Measurements from ENCODE around the gene ADAMTS14.

ADAMTS14 gene

GRCh38 chr10:70777063-70777875 is 105.0 kb downstream of the ADAMTS14 start:
- ATAC-seq = no peak
- TF ChIP-seq ARNTL (CRISPR knock-in tag; IDR thresholded peaks at IDR 0.05; ENCODE audit: borderline replicate concordance, low read depth) = no peak
- no peak for TF ChIP-seq TOX (CRISPR knock-in tag; IDR thresholded peaks at IDR 0.05; ENCODE audit: borderline replicate concordance)
- TF ChIP-seq BACH2 (CRISPR knock-in tag; IDR thresholded peaks at IDR 0.05; ENCODE audit: borderline replicate concordance) = no peak
- no peak for TF ChIP-seq ESRRG (CRISPR knock-in tag; IDR thresholded peaks at IDR 0.05)

- TF ChIP-seq POU6F1 (CRISPR knock-in tag; IDR thresholded peaks at IDR 0.05; ENCODE audit: borderline replicate concordance, low read depth) (no peak), ZFP3 (CRISPR knock-in tag; IDR thresholded peaks at IDR 0.05) (no peak), ZNF565 (CRISPR knock-in tag; conservative IDR thresholded peaks at IDR 0.05; ENCODE audit: low read depth) (no peak), TOX (CRISPR knock-in tag; IDR thresholded peaks at IDR 0.05; ENCODE audit: borderline replicate concordance) (no peak)
- ATAC-seq = no peak
Measured at GRCh38 chr10:70778267-70778924, 106.1 kb downstream of the ADAMTS14 start.

GRCh38 chr10:70779088-70779487 is 106.8 kb downstream of the ADAMTS14 start:
- TF ChIP-seq CREB5 (CRISPR knock-in tag; IDR thresholded peaks at IDR 0.05; ENCODE audit: low read depth) (no peak), BACH2 (CRISPR knock-in tag; IDR thresholded peaks at IDR 0.05; ENCODE audit: borderline replicate concordance) (no peak), ZNF565 (CRISPR knock-in tag; conservative IDR thresholded peaks at IDR 0.05; ENCODE audit: low read depth) (no peak), PATZ1 (CRISPR knock-in tag; IDR thresholded peaks at IDR 0.05; ENCODE audit: borderline replicate concordance) (no peak), ZNF8 (CRISPR knock-in tag; IDR thresholded peaks at IDR 0.05) (no peak), SNAI2 (CRISPR knock-in tag; IDR thresholded peaks at IDR 0.05) (no peak), ESRRG (CRISPR knock-in tag; IDR thresholded peaks at IDR 0.05) (no peak), ARNTL (CRISPR knock-in tag; IDR thresholded peaks at IDR 0.05; ENCODE audit: borderline replicate concordance, low read depth) (no peak), PPARA (CRISPR knock-in tag; IDR thresholded peaks at IDR 0.05; ENCODE audit: borderline replicate concordance) (no peak), GLIS3 (CRISPR knock-in tag; IDR thresholded peaks at IDR 0.05) (no peak), ZNF70 (CRISPR knock-in tag; IDR thresholded peaks at IDR 0.05) (no peak), ZC3H10 (CRISPR knock-in tag; IDR thresholded peaks at IDR 0.05) (no peak), TSHZ2 (CRISPR knock-in tag; IDR thresholded peaks at IDR 0.05) (no peak), ZFP3 (CRISPR knock-in tag; IDR thresholded peaks at IDR 0.05) (no peak), CSRNP3 (CRISPR knock-in tag; IDR thresholded peaks at IDR 0.05) (no peak), ISL1 (CRISPR knock-in tag; IDR thresholded peaks at IDR 0.05) (no peak), OSR1 (CRISPR knock-in tag; IDR thresholded peaks at IDR 0.05) (no peak)
- no peak; the same call in 2 of the 3 replicates for ATAC-seq

Measured in SK-N-SH treated with all-trans-retinoic acid at 6 μM for 48 hours (cell line).